ENCODE data around the gene CGA. TPM values are rescaled to one million over a fixed set of nuclear protein-coding genes. Genes with fewer than 3 reads are reported as not detected.

CGA gene
- total RNA-seq, 1 donor from 2014 or later, result not detected

DNA sequence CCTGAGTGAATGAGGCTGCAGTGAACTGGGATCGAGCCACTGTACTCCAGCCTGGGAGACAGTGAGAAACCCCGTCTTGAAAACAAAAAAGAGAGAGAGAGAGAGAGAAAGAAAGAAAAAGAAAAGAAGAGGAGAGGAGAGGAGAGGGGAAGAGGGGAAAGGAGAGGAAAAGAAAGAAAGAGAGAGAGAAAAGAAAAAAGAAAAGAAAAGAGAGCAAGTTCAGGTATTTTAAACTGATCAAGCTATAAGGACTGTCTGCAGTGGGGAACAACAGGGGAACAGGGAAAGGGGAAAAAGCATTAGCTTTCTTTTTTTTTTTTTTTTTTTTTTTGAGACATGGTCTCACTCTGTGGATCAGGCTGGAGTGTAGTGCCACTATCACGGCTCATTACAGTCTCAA, 2.5 kb downstream of the CGA start:
- no peak for DNase-seq (ENCODE audit: low spot score in 2 of 2)
- no peak for FAIRE-seq

DNA sequence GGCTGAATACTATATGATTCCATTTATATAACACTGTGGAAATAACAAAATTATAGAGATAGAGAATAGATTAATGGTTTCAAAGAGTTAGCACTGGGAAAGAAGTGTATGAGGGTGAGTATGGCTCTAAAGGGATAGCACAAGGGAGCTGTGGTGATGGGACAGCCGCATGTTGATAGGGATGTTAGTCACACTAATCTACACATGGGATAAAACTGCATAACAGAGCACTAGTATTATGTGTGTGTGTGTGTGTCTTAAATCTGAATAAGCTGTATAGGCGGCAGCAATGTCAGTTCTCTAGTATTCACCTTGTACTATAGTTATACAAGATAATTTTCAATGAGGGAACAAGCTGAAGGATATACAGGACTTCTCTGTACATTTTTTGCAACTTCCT, 5.8 kb downstream of the CGA start:
- no peak for DNase-seq (ENCODE audit: low spot score in 2 of 2)
- no peak for FAIRE-seq

DNA sequence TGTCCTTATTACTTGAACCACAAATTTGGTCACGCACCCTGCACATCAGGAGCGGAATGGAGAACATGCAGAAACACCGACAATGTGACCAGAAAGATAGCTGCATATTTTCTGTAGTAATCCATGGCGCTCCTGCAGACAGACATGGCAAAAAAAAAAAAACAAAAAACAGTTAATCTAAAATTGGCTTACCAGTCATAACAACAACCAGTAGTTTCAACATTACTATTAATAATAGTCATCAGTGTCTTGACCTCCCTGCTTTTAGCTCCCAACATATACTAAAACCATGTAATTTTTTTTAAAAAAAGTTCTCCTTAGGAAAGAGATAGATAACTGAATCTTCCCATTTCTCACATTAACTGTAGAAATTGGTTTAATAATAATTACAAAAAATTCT, 6.8 kb downstream of the CGA start:
- FAIRE-seq, result no peak
- DNase-seq (ENCODE audit: low spot score in 2 of 2), result no peak

DNA sequence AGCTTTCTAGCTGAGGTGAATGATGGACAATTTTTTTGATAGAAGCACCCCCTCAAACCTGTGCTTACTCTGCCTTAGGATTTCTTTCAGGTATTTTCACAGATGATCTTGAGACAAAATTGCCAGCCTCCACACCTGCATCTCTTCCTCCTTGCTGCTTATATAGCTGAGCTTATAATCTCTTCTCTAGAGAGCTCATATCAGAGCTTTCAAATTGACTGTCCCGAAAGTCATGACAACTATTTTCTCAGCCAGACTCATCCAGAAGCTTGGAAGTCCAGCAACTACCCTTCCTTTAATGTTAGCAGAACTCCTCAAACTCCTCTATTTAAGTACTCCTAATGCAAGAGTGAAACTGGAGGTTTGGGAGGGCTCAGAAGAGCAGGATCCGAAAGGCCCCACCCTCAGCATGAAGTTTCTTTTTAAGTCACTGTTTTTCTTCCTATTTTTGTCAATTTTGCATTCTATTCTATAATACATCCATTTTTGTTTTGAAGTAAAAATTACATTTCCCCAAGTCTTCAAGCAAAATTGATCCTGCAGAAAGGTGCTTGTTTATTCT, 12.7 kb downstream of the CGA start:
- FAIRE-seq (no peak), DNase-seq (ENCODE audit: low spot score in 2 of 2) (no peak)

DNA sequence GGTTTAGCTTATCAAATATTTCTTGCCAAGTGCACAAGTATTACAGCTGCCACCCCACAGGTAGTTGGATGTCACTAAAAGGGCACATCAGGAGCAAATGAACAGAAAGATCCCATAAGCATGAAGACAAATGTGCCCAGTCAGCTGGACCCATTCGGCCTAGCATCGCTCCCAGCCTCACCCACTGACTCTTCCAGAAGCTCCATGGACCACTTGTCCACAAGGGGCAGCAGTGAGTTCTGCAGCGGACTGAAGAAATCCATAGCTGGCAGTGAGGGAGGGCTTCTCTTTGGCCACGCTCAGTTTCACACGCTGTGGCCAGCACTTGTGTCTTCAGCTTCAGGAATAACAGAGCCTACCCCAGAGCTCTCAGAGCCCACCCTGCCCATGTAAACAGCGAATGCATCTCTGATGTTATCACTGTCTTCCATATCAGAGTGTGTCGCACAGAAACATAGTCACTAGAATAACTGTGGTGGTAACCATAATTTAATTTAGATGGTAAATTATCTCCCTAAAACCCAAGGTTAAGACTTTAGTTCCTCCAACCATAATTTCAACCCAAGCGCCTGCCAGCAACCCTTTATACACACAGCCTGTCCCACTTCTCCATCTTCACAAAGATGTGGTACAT, 15.8 kb downstream of the CGA start:
- FAIRE-seq (no peak), DNase-seq (ENCODE audit: low spot score in 2 of 2) (peak in 1 of 2 donors; percentile 43)

DNA sequence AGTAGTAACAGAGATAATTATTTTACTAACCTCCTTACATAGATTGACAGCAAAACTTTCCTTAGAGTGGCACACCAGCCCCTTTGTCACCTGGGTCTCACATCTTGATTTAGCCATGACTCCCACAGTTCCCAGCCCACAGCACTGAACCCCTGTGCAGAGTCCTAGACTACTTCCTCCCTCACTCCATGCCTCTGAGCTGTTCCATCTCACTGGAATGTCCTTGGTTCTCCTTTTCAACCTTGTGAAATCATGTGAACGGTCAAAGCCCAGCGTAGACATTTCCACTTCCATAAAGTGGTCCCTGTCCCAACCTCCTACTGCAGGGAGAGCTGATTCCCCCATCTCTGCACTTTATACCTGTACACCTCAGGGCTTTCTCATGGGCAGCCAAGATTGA, 19.7 kb downstream of the CGA start:
- DNase-seq (ENCODE audit: low spot score in 2 of 2), result no peak
- no peak for FAIRE-seq

DNA sequence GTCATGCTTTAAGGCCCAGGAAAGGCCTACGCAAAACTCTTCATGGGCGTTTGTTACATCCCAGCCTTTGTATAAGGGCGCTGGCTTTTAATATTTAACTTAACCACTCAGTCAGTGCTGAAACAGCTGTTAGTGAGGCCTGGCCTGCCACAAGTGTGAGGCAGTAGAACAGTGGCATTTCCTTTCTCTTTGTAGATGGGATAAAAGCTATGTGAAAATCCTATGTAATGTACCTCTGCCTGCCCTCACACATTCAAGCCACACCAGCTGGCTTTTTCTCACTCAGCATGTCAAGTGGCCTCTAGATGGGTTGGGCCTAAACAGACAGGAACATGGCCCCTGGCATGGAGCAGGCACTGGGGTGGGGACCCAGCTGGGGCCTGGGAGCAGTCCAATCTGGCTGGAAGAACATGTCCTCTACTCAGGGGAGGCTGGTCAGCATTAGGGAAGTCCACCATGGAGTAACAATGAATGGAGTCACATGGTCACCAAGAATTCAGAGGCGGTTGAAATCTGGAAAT, 20.7 kb downstream of the CGA start:
- FAIRE-seq (no peak), DNase-seq (ENCODE audit: low spot score in 2 of 2) (no peak)

DNA sequence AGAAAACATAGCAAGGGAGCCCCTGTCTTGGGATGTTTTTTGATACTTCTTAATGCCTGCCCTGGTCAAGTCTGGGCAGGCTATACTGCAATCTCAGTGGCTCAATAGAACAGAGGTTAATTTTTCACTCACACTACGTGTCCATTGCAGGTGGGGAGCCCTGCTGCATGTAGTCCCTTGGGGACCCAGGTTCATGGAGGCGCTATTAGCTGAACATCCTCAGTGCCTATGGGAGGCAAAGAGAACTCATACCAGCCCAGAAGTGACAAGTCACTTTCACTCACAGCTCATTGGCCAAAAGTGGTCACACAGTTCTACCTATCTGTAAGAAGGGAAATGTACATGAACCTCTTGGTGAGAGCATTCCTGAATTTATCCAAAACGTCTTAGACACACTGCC, 23.2 kb downstream of the CGA start:
- DNase-seq (ENCODE audit: low spot score in 2 of 2), result no peak
- FAIRE-seq, result no peak

DNA sequence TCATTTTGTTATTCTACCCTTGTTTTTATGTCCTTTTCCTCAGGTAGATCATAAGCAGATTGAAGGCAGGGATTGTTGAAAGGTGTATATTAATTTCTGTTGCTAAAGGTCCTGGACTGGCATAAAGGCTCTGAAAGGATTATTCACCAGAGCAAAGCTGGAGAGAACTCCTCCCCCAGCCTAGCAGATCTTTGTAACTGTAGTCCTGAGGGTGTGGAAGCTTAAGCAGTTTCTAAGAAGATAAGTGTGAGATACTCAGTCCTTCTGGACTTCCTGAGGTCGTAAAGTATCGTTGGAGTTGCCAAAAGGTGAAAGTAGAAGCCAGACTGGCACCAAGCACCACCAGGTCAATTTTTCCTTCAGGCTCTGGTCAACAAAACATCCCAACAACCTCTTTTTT, 24.2 kb downstream of the CGA start:
- DNase-seq (ENCODE audit: low spot score in 2 of 2) (no peak), FAIRE-seq (no peak)

DNA sequence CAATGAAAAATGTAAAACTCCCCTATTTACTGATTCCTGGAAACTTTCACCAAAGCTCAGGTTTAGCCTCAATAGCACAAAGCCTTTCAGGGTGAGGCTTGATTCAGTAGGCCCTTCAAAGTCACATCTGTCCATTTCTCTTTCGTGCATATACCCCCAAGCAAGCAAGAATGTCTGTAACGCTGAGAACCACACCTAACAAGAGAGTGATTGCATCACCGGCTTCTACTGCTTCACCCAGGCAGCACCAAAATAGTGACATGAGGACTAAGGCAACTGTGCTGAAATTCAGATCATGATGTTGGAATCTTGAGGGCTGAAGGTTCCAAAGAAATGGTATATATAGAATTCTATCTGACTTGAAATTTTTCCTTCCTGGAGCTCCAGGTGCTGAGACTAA, 26.1 kb downstream of the CGA start:
- no peak for DNase-seq (ENCODE audit: low spot score in 2 of 2)
- no peak for FAIRE-seq

DNA sequence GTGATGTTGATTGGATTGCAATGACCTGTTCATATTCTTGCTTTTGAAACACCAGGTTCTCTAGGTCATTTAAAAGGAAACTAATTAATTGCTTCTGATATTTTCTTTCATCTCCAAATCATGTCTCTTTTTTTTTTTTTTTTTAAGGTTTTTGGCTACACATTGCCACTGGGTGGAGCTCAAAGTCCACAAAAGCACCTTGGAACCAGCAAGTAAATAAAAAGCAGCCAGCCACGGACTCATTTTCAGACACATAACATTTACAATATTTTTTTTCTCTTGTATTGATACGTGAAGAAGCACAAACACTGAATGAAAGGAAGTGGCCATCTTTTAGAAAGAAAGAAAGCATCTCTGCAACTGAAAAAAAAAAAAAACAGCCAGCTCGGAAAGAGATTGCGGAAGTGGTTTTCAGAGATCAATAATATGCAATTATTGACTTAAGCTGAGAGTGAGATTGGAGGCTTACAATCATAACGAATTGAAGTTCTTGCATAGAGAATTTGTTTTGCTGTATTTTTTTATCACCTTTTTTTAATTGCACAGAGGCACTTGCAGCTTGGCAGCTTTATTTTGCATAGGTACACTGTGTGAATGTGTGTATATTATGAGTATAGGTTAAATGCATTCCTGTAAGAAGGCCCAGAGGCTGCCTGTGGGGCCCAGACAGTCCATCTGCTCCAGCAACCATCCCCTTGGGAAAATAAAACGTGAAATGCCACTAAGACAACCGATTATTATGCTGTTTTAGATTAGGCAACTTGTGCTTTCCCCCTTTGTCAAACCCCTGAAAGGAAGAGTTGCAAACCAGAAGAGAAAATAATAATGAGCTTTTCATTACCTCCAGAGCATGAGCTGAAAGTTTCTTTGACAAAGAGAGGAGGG, 28.2 kb downstream of the CGA start:
- FAIRE-seq, result peak; percentile 91
- DNase-seq (ENCODE audit: low spot score in 2 of 2), result peak; percentile 44 to 50

DNA sequence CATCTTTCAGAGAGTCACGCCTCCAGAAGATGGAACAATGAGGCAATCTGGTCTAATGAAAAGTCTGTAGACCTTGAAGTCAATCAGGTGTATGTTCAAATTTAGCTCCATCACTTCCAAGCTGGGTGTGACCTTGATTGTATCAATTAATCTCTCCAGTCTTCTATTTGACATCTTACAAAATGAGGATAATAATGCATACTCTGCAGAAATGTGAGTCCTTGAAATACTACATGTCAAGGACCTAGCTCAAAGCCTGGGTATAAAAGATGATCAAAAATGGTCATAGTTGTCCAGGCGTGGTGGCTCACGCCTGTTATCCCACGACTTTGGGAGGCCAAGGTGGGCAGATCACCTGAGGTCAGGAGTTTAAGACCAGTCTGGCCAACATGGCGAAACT, 29.8 kb downstream of the CGA start:
- no peak for DNase-seq (ENCODE audit: low spot score in 2 of 2)
- no peak for FAIRE-seq

DNA sequence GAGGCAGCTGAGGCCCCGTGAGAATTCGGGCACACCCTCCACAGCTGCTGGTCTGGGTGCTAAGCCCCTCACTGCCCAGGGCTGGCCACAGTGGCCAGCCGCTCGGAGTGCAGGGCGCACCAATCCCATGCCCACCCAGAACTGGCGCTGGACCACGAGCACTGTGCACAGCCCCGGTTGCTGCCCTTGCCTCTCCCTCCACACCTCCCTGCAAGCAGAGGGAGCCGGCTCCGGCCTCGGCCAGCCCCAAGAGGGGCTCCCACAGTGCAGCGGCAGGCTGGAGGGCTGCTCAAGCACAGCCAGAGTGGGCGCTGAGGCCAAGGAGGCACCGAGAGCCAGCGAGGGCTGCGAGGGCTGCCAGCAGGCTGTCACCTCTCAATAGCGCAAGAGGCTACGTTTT, 35.0 kb downstream of the CGA start:
- no peak for DNase-seq (ENCODE audit: low spot score in 2 of 2)
- FAIRE-seq, result no peak

DNA sequence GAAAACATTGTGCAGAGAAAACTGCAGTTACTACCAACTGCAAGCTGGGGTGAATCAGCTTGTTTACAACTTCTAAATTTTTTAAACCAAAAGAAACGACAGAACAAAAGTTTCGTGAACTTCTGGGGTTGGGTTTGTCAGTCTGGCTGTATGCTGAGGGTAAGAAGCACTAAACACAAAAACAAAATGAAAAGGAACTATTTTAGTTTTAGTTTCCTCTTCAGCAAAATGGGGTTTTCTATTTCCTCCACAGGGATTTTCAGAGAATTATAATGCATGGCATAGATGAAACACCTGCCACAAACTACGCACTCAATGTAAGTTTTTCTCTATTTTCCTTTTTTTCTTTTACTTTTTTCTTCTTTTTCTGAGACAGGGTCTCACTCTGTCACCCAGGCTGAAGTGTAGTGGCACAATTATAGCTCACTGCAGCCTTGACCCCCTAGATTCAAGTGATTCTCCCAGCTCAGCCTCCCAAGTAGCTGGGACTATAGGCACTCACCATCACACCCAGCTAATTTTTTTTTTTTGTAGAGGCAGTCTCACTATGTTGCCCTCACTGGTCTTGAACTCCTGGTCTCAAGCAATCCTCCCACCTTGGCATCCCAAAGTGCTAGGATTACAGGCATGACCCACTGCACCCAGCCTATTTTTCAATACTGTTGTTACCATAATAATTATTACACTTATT, 40.6 kb downstream of the CGA start:
- no peak for FAIRE-seq
- DNase-seq (ENCODE audit: low spot score in 2 of 2), result no peak

DNA sequence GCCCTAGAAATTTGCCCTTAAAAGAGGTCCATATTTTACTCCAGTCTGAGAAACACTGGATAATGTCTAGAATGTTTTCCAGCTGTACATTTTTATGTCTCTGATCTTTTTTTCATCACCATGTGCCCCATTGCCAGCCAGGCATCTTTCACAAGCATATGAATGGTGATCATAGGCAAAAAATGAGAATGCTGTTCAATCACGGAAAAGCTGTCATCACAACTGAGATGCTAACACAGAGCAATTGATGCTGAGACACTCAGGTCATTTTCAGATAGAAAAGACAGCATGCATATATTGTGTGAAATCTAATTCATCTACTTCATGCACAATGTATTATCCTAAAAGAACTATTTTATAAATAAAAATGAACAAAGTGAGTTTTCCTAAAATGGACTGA, 41.6 kb downstream of the CGA start:
- no peak for FAIRE-seq
- no peak for DNase-seq (ENCODE audit: low spot score in 2 of 2)

DNA sequence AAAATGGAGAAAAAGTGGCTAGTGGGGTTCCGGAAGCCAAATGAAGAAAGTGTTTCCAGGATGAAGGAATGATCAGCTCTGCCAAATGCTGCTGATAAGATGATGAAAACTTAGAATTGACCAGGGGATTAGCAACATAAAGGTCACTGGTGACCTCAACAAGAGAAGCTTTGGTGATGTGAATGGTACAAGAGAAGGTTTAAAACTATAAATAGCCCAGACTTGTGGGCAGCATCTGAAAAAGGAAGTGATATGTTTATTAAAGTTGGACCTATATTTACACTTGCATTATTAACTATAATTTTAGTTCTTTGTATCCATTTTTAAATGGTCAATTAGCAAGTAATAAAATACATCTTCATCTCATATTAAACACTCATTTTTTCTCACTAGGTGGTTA, 45.1 kb downstream of the CGA start:
- FAIRE-seq, result no peak

DNA sequence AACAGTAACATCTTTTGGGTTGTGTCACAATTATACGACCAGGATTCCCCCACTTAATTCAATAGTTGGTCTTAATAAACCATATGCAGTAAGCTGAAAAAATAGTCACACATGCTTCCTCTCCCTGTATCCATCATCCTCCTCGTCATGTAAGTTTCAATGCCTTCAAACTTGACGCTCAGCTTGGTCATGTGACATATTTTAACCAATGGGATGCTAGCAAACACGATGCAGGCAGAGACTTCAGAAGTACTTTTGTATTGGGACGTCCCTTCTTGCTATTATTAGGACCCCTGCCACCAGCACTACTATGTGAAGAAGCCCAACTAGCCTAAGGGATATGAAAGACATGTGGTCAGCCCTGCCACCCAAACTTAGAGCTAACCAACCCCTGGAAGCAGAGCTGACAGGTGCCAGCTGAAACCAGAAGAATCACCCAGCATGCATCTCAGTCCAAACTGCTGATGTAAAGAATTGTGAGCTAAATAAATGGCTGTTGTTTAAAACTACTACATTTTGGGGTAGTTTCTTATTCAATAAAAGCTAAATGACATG, 49.3 kb downstream of the CGA start:
- FAIRE-seq, result no peak
- DNase-seq (ENCODE audit: low spot score in 2 of 2), result no peak

More for the DNA sequence above, 45.1 kb downstream of the CGA start:
- DNase-seq (ENCODE audit: low spot score in 2 of 2), result no peak

DNA sequence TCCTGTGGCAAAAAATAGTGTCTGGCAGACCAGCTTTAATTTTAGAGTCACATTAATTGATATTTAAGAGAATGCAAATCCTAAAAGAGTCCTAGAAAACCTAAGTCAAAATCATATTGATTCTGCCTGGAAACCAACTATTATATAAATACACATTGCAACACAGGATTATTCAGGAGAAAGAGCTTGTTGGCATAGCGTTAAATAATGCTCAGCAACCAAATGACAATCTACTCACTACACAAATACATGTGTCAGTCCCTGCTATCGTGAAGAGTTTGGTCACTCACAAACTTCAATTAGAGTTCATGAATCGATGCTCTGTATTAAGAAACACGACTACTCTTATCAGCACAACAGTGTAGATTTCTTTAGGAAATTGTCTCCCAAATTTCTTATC, 54.2 kb downstream of the CGA start:
- FAIRE-seq, result no peak
- DNase-seq (ENCODE audit: low spot score in 2 of 2), result no peak
